GM12878 (cell line): ENCODE data around the gene RAC2. TPM values are rescaled to one million over a fixed set of nuclear protein-coding genes. Genes with fewer than 3 reads are reported as not detected.

ENCODE experiments used
- ATAC-seq: fragments of 200-7000 bp; cut with Tn5 transposase; 3 replicates; pipeline ENCODE4 v1.9.1; 2020; ENCODE audit warnings: mild to moderate bottlenecking, moderate library complexity
- BruUV-seq: library from RNA; stranded (reverse); fragments of 400-500 nt; replicated peaks from 2 replicates; lab custom pipeline; 2021; lab: Mats Ljungman, UMichigan
- CTCF ChIA-PET: fragments of 300-600 bp; sonication (Branson Sonifier 250); formaldehyde crosslinking; extraction: SDS; loops from one replicate; lab custom pipeline; 2021; ENCODE audit warnings: inconsistent platforms; lab: Yijun Ruan, JAX
- POLR2A ChIA-PET: fragments of 350-600 bp; formaldehyde crosslinking; extraction: SDS; loops from one replicate; lab custom pipeline; 2021; ENCODE audit warnings: inconsistent platforms; lab: Charles Lee
- RAD21 ChIA-PET: fragments of 300-600 bp; sonication (Branson Sonifier 250); formaldehyde crosslinking; loops from one replicate; lab custom pipeline; 2023; ENCODE audit warnings: antibody characterized with exemption; ENCODE audit not compliant: unreplicated experiment; lab: Charles Lee
- SMC1A ChIA-PET: fragments of 300-600 bp; sonication (Branson Sonifier 250); formaldehyde crosslinking; loops from one replicate; lab custom pipeline; 2023; ENCODE audit not compliant: unreplicated experiment, uncharacterized antibody; lab: Charles Lee
- DNase-seq: peaks from one replicate; pipeline ENCODE4 v3.0.0-alpha.2; 2011; ENCODE audit warnings: low read depth, low spot score
- FAIRE-seq: peaks from 3 replicates; lab custom pipeline; 2011; peaks lifted over from hg19 to GRCh38; lab: Jason Lieb, UNC
- H2AFZ ChIP-seq: 2 replicates; pipeline ENCODE4 v1.6.0; 2011; ENCODE audit warnings: low read depth, low read length, control low read depth; ENCODE audit not compliant: control insufficient read depth
- H3K27ac ChIP-seq: 2 replicates; pipeline ENCODE4 v1.5.1; 2011; ENCODE audit warnings: control low read depth; ENCODE audit not compliant: control insufficient read depth, insufficient read depth
- H3K27me3 ChIP-seq, 2 experiments: replicated peaks in 1 of 2; 2 replicates each; pipeline versions ENCODE4 v1.6.0 to v1.6.1; 2011; ENCODE audit warnings: low read length in 1 of 2; ENCODE audit not compliant: control insufficient read depth in 2 of 2, insufficient read depth in 2 of 2
- H3K36me3 ChIP-seq, 2 experiments: 2 replicates each; pipeline ENCODE4 v1.5.1; 2011; ENCODE audit warnings: low read length in 1 of 2; ENCODE audit not compliant: control insufficient read depth in 2 of 2, insufficient read depth in 2 of 2
- H3K4me1 ChIP-seq: 2 replicates; pipeline ENCODE4 v1.6.1; 2011; ENCODE audit warnings: mild to moderate bottlenecking, low read length, moderate library complexity, mixed read lengths; ENCODE audit not compliant: control insufficient read depth, insufficient read depth
- H3K4me2 ChIP-seq: 2 replicates; pipeline ENCODE4 v1.6.0; 2011; ENCODE audit warnings: control low read depth; ENCODE audit not compliant: control insufficient read depth, insufficient read depth
- H3K4me3 ChIP-seq: fragments of 200-600 bp; sonication (generic); 2 replicates; pipeline ENCODE4 v1.5.1; 2016
- H3K79me2 ChIP-seq: 2 replicates; pipeline ENCODE4 v1.6.0; 2011; ENCODE audit warnings: low read length; ENCODE audit not compliant: control insufficient read depth, insufficient read depth
- H3K9ac ChIP-seq: 2 replicates; pipeline ENCODE4 v1.8.0; 2011; ENCODE audit warnings: low read length, control low read depth, mixed read lengths; ENCODE audit not compliant: control insufficient read depth, insufficient read depth
- H3K9me3 ChIP-seq: replicated peaks from 3 replicates; pipeline ENCODE4 v1.5.1; 2011; ENCODE audit warnings: mild to moderate bottlenecking, low read length; ENCODE audit not compliant: control insufficient read depth, insufficient read depth
- H4K20me1 ChIP-seq: 2 replicates; pipeline ENCODE4 v1.6.0; 2011; ENCODE audit not compliant: control insufficient read depth, insufficient read depth
- DPF2 ChIP-seq: fragments of 450-650 bp; IDR thresholded peaks from 2 replicates; pipeline ENCODE4 v1.6.1; 2017; ENCODE audit warnings: mild to moderate bottlenecking
- EGR1 ChIP-seq, 2 experiments: IDR thresholded peaks; 1 replicate in 1 of 2; 2 replicates in 1 of 2; pipeline ENCODE4 v1.6.1; 2011 to 2012; ENCODE audit warnings: low read depth in 2 of 2, low read length in 2 of 2, borderline replicate concordance in 1 of 2, mild to moderate bottlenecking in 1 of 2, moderate library complexity in 1 of 2
- ELK1 ChIP-seq: IDR thresholded peaks from 2 replicates; pipeline ENCODE4 v1.6.1; 2012; ENCODE audit warnings: low read depth, low read length, improper control_type of control experiment
- MEF2A ChIP-seq: IDR thresholded peaks from 2 replicates; pipeline ENCODE4 v1.6.1; 2011; ENCODE audit warnings: low read depth, mild to moderate bottlenecking, low read length, moderate library complexity; ENCODE audit not compliant: insufficient read depth
- PML ChIP-seq: IDR thresholded peaks from 2 replicates; pipeline ENCODE4 v1.6.1; 2012; ENCODE audit warnings: low read length, inconsistent platforms
- POU2F2 ChIP-seq: IDR thresholded peaks from 3 replicates; pipeline ENCODE4 v1.6.1; 2011; ENCODE audit warnings: low read depth, mild to moderate bottlenecking, low read length, borderline replicate concordance
- RCOR1 ChIP-seq: conservative IDR thresholded peaks from 2 replicates; pipeline ENCODE4 v1.6.1; 2012; ENCODE audit warnings: low read depth, low read length, improper control_type of control experiment
- YY1 ChIP-seq: IDR thresholded peaks from 2 replicates; pipeline ENCODE4 v1.6.1; 2011; ENCODE audit warnings: low read depth, mild to moderate bottlenecking, low read length
- ZBTB40 ChIP-seq: fragments of 450-650 bp; IDR thresholded peaks from 2 replicates; pipeline ENCODE4 v1.6.1; 2016; ENCODE audit warnings: mild to moderate bottlenecking, moderate library complexity, borderline replicate concordance
- WGBS: methylation state at CpG from one replicate; pipeline ENCODE4 v1.1.6; 2016; ENCODE audit warnings: low lambda C conversion rate; ENCODE audit not compliant: insufficient replicate concordance, insufficient coverage; ENCODE audit errors: missing lambda C conversion rate; 5-methylcytosine and 5-hydroxymethylcytosine counted together
- in situ Hi-C: fragments of 300-500 bp; cut with MboI; formaldehyde crosslinking; loops from 9 replicates; pipeline ENCODE4 v1.14.3; 2018; ENCODE audit warnings: mixed read lengths
- intact Hi-C: fragments of 100-400 bp; cut with micrococcal nuclease; formaldehyde crosslinking; loops from one replicate; pipeline ENCODE4 v1.14.2; 2022; ENCODE audit not compliant: unreplicated experiment
- polyA plus RNA-seq, 11 experiments: library from polyadenylated mRNA; depleted of rRNA in 4 of 11; unstranded in 6 of 11; stranded (reverse) in 5 of 11; fragments of >200 nt; fragmentation: Nextera tagmentation in 4 of 11; fragmentation: Illumina TruSeq in 1 of 11; extraction: Ambion mirVana in 4 of 11; extraction: Trizol in 1 of 11; gene quantifications; 1 replicate in 1 of 11; 2 replicates in 10 of 11; pipeline versions ENCODE4 v1.2.1 to v1.2.3, GENCODE V29; 2011 to 2016; ENCODE audit warnings: inconsistent platforms in 2 of 11, missing spikeins in 2 of 11, low read depth in 1 of 11
- total RNA-seq, 4 experiments: library from RNA; depleted of rRNA in 3 of 4; stranded (reverse); fragments of >200 nt in 3 of 4; fragmentation: Illumina TruSeq in 1 of 4; extraction: Trizol in 1 of 4; gene quantifications; 2 replicates each; pipeline versions ENCODE4 v1.2.1 to v1.2.3, GENCODE V29; 2013 to 2021
- TF ChIP-seq, protein P1 (sequence below): fragments of 450-650 bp; IDR thresholded peaks from 2 replicates; pipeline ENCODE4 v1.6.1; 2018; ENCODE audit warnings: mild to moderate bottlenecking, low read depth, moderate library complexity; ENCODE audit not compliant: partially characterized antibody

The RAC2 gene
- total and polyA plus RNA-seq, 10 of the 15 experiments (the other 5 are each of a cell fraction or from before 2014, with no cell fraction given): 102 to 386 (median 304) TPM

GRCh38 chr22:37213941-37214730 is 29.9 kb downstream of the RAC2 start (continued):
- TF ChIP-seq ELK1 (no peak), YY1 (no peak)
- TF ChIP-seq, all 136 proteins: peak for 0

GRCh38 chr22:37213218-37213855 is 30.7 kb downstream of the RAC2 start:
- ChIA-PET SMC1A (interaction anchor here (1.2 kb wide), 1 partner anchor 12 kb away, joined by 3 read pairs; no protein-coding TSS in a partner anchor), RAD21 (no interaction called here), CTCF (interaction anchor here (8.1 kb wide), 1 partner anchor 47 kb away, joined by 88 read pairs; no protein-coding TSS in a partner anchor), POLR2A (interaction anchor here (1.0 kb wide), 1 partner anchor 29 kb away, joined by 3 read pairs; no protein-coding TSS in a partner anchor)
- Histone ChIP-seq H3K79me2 (peaks cover 5% of the 10 kb centered on the region), H2AFZ (no peak overlapping the region), H3K27me3 (no peaks in the 10 kb centered on the region), H3K4me2 (no peak overlapping the region), H3K27ac (no peak overlapping the region), H4K20me1 (no peaks in the 10 kb centered on the region), H3K9ac (no peak overlapping the region), H3K9me3 (no peaks in the 10 kb centered on the region), H3K4me3 (no peak overlapping the region), H3K36me3 (no peaks in the 10 kb centered on the region; a peak in 3 of 4 replicates), H3K4me1 (peaks cover 30% of the 10 kb centered on the region)
- WGBS: 88% methylated on average over 18 of the region's 18 CpGs
- TF ChIP-seq PML: no peak
- TF ChIP-seq MEF2A: no peak
- TF ChIP-seq DPF2: peak; percentile 69
- TF ChIP-seq, protein P1, sequence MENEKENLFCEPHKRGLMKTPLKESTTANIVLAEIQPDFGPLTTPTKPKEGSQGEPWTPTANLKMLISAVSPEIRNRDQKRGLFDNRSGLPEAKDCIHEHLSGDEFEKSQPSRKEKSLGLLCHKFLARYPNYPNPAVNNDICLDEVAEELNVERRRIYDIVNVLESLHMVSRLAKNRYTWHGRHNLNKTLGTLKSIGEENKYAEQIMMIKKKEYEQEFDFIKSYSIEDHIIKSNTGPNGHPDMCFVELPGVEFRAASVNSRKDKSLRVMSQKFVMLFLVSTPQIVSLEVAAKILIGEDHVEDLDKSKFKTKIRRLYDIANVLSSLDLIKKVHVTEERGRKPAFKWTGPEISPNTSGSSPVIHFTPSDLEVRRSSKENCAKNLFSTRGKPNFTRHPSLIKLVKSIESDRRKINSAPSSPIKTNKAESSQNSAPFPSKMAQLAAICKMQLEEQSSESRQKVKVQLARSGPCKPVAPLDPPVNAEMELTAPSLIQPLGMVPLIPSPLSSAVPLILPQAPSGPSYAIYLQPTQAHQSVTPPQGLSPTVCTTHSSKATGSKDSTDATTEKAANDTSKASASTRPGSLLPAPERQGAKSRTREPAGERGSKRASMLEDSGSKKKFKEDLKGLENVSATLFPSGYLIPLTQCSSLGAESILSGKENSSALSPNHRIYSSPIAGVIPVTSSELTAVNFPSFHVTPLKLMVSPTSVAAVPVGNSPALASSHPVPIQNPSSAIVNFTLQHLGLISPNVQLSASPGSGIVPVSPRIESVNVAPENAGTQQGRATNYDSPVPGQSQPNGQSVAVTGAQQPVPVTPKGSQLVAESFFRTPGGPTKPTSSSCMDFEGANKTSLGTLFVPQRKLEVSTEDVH: no peak
- no peak for TF ChIP-seq EGR1 (IDR thresholded peaks at IDR 0.05; ENCODE audit: borderline replicate concordance in 1 of 2, low read depth in 2 of 2, low read length in 2 of 2)
- TF ChIP-seq POU2F2: no peak
- TF ChIP-seq ZBTB40: no peak
- no peak for TF ChIP-seq RCOR1
- FAIRE-seq: no peak
- BruUV-seq: no TSS peak
- DNase-seq: no peak
- intact Hi-C loops: no loop called here
- in situ Hi-C loops: loop anchor here (25.0 kb wide), 1 partner anchor 1826 kb away; the partner anchor contains the start of gene HMOX1
- ATAC-seq: no peak
